Mucosa of rectum (tissue), 2 donors: Measurements from ENCODE around the gene SEPTIN14.
"Not testable (repeated sequence)": the region's sequence is repeated elsewhere in the genome, so short reads cannot be mapped to it uniquely, and the experiment has no call there.

ENCODE experiments used
- H3K27ac ChIP-seq, 2 donors: one replicate each; pipeline ENCODE4 v1.7.0; 2013; ENCODE audit warnings: inconsistent platforms in 2 of 2, low read depth in 2 of 2, low read length in 2 of 2
- H3K27me3 ChIP-seq, 2 donors: one replicate each; pipeline ENCODE4 v1.7.0; 2013; ENCODE audit warnings: low read length in 2 of 2; ENCODE audit not compliant: control insufficient read depth in 2 of 2, insufficient read depth in 2 of 2
- H3K36me3 ChIP-seq, 2 donors: one replicate each; pipeline ENCODE4 v1.7.0; 2013; ENCODE audit warnings: low read length in 2 of 2; ENCODE audit not compliant: control insufficient read depth in 2 of 2, insufficient read depth in 2 of 2
- H3K4me1 ChIP-seq, 2 donors: one replicate each; pipeline ENCODE4 v1.7.0; 2013; ENCODE audit warnings: low read length in 2 of 2, mild to moderate bottlenecking in 1 of 2; ENCODE audit not compliant: control insufficient read depth in 2 of 2, insufficient read depth in 2 of 2
- H3K4me3 ChIP-seq, 2 donors: one replicate each; pipeline ENCODE4 v1.7.0; 2013; ENCODE audit warnings: low read length in 2 of 2
- H3K9ac ChIP-seq, 2 donors: one replicate each; pipeline ENCODE4 v1.7.0; 2013; ENCODE audit warnings: low read length in 2 of 2, low read depth in 1 of 2, mild to moderate bottlenecking in 1 of 2
- H3K9me3 ChIP-seq, 2 donors: one replicate each; pipeline ENCODE4 v1.7.0; 2013; ENCODE audit warnings: low read length in 2 of 2; ENCODE audit not compliant: control insufficient read depth in 2 of 2
- donor health status: healthy.
- donor health status: Normal muscosa, but diverticular disease.

SEPTIN14 gene

GRCh38 chr7:55862652-55863051 lies at the start of gene SEPTIN14:
TSS of gene SEPTIN14 (minus strand) at chr7:55862752. CDS start at chr7:55861996, 756 bp downstream.
- not testable (repeated sequence) for H3K27me3 ChIP-seq, H3K4me3 ChIP-seq, H3K9ac ChIP-seq, H3K4me1 ChIP-seq, H3K9me3 ChIP-seq, H3K36me3 ChIP-seq, H3K27ac ChIP-seq

- no peaks in the 10 kb centered on the region for H3K27me3 ChIP-seq
- no peak overlapping the region for H3K9ac ChIP-seq
- no peaks in the 10 kb centered on the region for H3K4me1 ChIP-seq
- no peaks in the 10 kb centered on the region for H3K9me3 ChIP-seq
- H3K36me3 ChIP-seq = peaks cover 0 to 6% of the 10 kb centered on the region in 2 donors
- H3K27ac ChIP-seq = no peak overlapping the region
- H3K4me3 ChIP-seq = no peak overlapping the region
Observed at GRCh38 chr7:55903985-55904759, 41.6 kb upstream of the SEPTIN14 start.

- H3K27me3 ChIP-seq, H3K36me3 ChIP-seq, H3K9me3 ChIP-seq, H3K4me3 ChIP-seq, H3K9ac ChIP-seq, H3K4me1 ChIP-seq, H3K27ac ChIP-seq: not testable (repeated sequence)
Observed at GRCh38 chr7:55901059-55901458, 38.5 kb upstream of the SEPTIN14 start.

DNA sequence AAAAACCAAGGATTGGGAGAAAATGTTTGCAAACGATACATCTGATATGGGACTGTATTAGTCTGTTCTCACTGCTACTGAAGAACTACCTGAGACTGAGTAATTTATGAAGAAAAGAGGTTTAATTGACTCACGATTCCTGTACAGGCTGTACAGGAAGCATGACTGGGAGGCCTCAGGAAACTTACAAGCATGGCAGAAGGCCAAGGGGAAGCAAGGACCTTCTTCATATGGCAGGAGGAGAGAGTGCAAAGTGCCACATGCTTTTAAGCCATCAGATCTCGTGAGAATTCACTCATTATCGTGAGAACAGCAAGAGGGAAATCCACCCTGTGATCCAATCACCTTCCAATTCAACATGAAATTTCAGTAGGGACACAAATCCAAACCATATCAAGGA lies 35.7 kb upstream of the SEPTIN14 start:
- H3K27me3 ChIP-seq = no peaks in the 10 kb centered on the region
- no peak overlapping the region for H3K9ac ChIP-seq
- H3K27ac ChIP-seq = no peak overlapping the region
- H3K4me1 ChIP-seq = no peaks in the 10 kb centered on the region
- H3K9me3 ChIP-seq = no peaks in the 10 kb centered on the region
- H3K36me3 ChIP-seq = no peaks in the 10 kb centered on the region
- H3K4me3 ChIP-seq = no peak overlapping the region

GRCh38 chr7:55895021-55895420 lies 32.5 kb upstream of the SEPTIN14 start:
- no peak overlapping the region for H3K9ac ChIP-seq
- no peaks in the 10 kb centered on the region for H3K27me3 ChIP-seq
- no peak overlapping the region for H3K27ac ChIP-seq
- no peak overlapping the region for H3K4me3 ChIP-seq
- H3K36me3 ChIP-seq = no peaks in the 10 kb centered on the region
- no peaks in the 10 kb centered on the region for H3K4me1 ChIP-seq
- H3K9me3 ChIP-seq = no peaks in the 10 kb centered on the region

GRCh38 chr7:55893940-55894339 lies 31.4 kb upstream of the SEPTIN14 start:
- Histone ChIP-seq H3K4me3 (no peak overlapping the region), H3K36me3 (no peaks in the 10 kb centered on the region), H3K4me1 (no peaks in the 10 kb centered on the region), H3K27me3 (no peaks in the 10 kb centered on the region), H3K27ac (no peak overlapping the region), H3K9me3 (no peaks in the 10 kb centered on the region), H3K9ac (no peak overlapping the region)

DNA sequence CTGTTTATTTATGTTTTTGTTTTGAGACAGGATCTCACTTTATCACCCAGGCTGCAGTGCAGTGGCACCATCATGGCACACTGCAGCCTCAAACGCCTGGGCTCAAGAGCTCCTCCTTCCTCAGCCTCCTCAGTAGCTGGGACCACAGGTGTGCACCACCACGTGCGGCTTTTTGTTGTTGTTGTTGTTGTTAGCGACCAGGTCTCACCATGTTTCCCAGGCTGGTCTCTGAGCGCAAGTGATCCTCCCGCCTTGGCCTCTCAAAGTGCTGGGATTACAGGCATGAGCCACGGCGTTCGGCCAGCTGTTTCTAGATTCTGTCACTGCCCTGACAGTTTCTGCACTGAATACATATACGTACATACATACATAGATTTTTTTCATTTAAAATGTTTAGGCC lies 25.8 kb upstream of the SEPTIN14 start:
- not testable (repeated sequence) for H3K27me3 ChIP-seq, H3K9ac ChIP-seq, H3K27ac ChIP-seq, H3K9me3 ChIP-seq, H3K36me3 ChIP-seq, H3K4me1 ChIP-seq
- H3K4me3 ChIP-seq = peak overlapping the region; percentile 71 to 84

DNA sequence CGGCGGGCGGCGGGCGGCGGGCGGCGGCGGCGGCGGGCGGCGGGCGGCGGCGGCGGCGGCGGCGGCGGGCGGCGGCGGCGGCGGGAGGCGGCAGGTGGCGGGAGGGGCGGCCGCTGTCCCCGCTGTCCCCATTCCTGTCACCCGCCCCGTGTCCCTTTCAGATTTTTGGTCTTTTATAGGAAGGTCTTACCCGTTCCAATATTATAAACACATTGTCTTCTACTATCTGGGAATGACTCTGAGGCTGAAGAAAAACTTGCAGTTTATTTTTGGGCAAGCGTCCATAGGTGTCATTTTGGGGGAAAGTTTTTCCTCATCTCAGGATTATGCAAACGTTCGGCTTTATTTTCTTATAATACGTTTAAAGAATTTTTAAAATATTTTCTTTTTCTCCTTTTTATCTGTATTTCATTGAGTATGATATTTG lies 25.3 kb upstream of the SEPTIN14 start:
- H3K27me3 ChIP-seq = no peaks in the 10 kb centered on the region
- peak overlapping the region; percentile 62 to 68 for H3K9ac ChIP-seq

GRCh38 chr7:55884321-55884720 lies 21.8 kb upstream of the SEPTIN14 start:
- no peak overlapping the region for H3K27ac ChIP-seq

More for the DNA sequence above, 25.3 kb upstream of the SEPTIN14 start:
- peaks cover 3 to 5% of the 10 kb centered on the region in 2 donors for H3K4me1 ChIP-seq
- H3K9me3 ChIP-seq = no peaks in the 10 kb centered on the region
- peak overlapping the region; percentile 43 to 55 for H3K27ac ChIP-seq
- no peaks in the 10 kb centered on the region for H3K36me3 ChIP-seq
- H3K4me3 ChIP-seq = peak overlapping the region; percentile 71 to 84

GRCh38 chr7:55878691-55879090 lies 16.1 kb upstream of the SEPTIN14 start:
- Histone ChIP-seq H3K4me1 (no peaks in the 10 kb centered on the region), H3K9ac (no peak overlapping the region), H3K4me3 (no peak overlapping the region), H3K9me3 (no peaks in the 10 kb centered on the region), H3K36me3 (no peaks in the 10 kb centered on the region), H3K27me3 (no peaks in the 10 kb centered on the region), H3K27ac (no peak overlapping the region)

More at GRCh38 chr7:55884321-55884720, 21.8 kb upstream of the SEPTIN14 start:
- Histone ChIP-seq H3K9ac (no peak overlapping the region), H3K4me3 (no peak overlapping the region), H3K36me3 (no peaks in the 10 kb centered on the region), H3K9me3 (no peaks in the 10 kb centered on the region), H3K27me3 (no peaks in the 10 kb centered on the region), H3K4me1 (peaks cover 3 to 5% of the 10 kb centered on the region in 2 donors)
